Left lung (tissue), 10 donors: ENCODE measurements around the gene DOP1B. TPM values are rescaled to one million over a fixed set of nuclear protein-coding genes. Genes with fewer than 3 reads are reported as not detected.

Experiments
- ATAC-seq: fragments of 200-7000 bp; cut with Tn5 transposase; one replicate; pipeline ENCODE4 v1.9.1; 2020; ENCODE audit warnings: moderate library complexity
- DNase-seq, 4 donors: peaks; one replicate each; pipeline ENCODE4 v3.0.0-alpha.2; 2013 to 2020
- H3K27ac ChIP-seq, 2 donors: fragments of 200-600 bp; sonication (generic) in 1 of 2; one replicate each; pipeline versions ENCODE4 v1.5.0 to v1.8.0; 2020 to 2021
- H3K27me3 ChIP-seq, 2 donors: fragments of 200-600 bp; sonication (generic) in 1 of 2; one replicate each; pipeline versions ENCODE4 v1.5.0 to v1.8.0; 2020 to 2021
- H3K36me3 ChIP-seq, 2 donors: fragments of 200-600 bp; sonication (generic) in 1 of 2; one replicate each; pipeline versions ENCODE4 v1.5.0 to v1.8.0; 2020 to 2021
- H3K4me1 ChIP-seq, 2 donors: fragments of 200-600 bp; one replicate each; pipeline ENCODE4 v1.8.0; 2021
- H3K4me3 ChIP-seq, 2 donors: fragments of 200-600 bp; sonication (generic) in 1 of 2; one replicate each; pipeline versions ENCODE4 v1.5.0 to v1.8.0; 2020 to 2021; ENCODE audit warnings: mild to moderate bottlenecking in 1 of 2
- H3K9me3 ChIP-seq, 2 donors: fragments of 200-600 bp; sonication (generic) in 1 of 2; one replicate each; pipeline versions ENCODE4 v1.5.0 to v1.8.0; 2020 to 2021
- CTCF ChIP-seq, 2 donors: fragments of 200-600 bp; sonication (generic) in 1 of 2; IDR thresholded peaks; one replicate each; pipeline versions ENCODE4 v1.5.0 to v1.8.0; 2021; ENCODE audit warnings: antibody characterized with exemption in 2 of 2
- intact Hi-C, 2 donors: fragments of 100-400 bp; cut with DNase I; formaldehyde crosslinking; loops; one replicate each; pipeline versions ENCODE4 v1.11.2 to v1.14.2; 2022
- polyA plus RNA-seq, 6 donors: library from polyadenylated mRNA; unstranded; fragments of 120-200 nt; gene quantifications; one replicate each; pipeline ENCODE4 v1.2.1, GENCODE V29; 2013; ENCODE audit not compliant: insufficient read length in 6 of 6
- total RNA-seq, 2 donors: library from RNA; stranded (reverse); fragmentation: NEBNext Ultra II Directional; extraction: Animal tissue kit (Norgen Biotek cat#: 25700); gene quantifications; one replicate each; pipeline ENCODE4 v1.2.1, GENCODE V29; 2021
- donor health status: DM: no; HTN: yes; CAD: no.
- donor health status: DM: no; HTN: no; CAD: no.

Gene DOP1B
- total and polyA plus RNA-seq, 8 donors: 6.0 to 29.6 (median 7.7) TPM

- H3K27ac ChIP-seq: no peak overlapping the region
- H3K4me3 ChIP-seq: no peak overlapping the region
- H3K4me1 ChIP-seq: peaks cover 8 to 22% of the 10 kb centered on the region in 2 donors
- H3K36me3 ChIP-seq: peaks cover 0 to 19% of the 10 kb centered on the region in 2 donors
- DNase-seq (no peak), ATAC-seq (no peak)
- no peaks in the 10 kb centered on the region for H3K27me3 ChIP-seq
- TF ChIP-seq CTCF (IDR thresholded peaks at IDR 0.05): no peak
- intact Hi-C loops: no loop called here
- H3K9me3 ChIP-seq: no peaks in the 10 kb centered on the region
Observed at GRCh38 chr21:36166705-36167104, 10.1 kb downstream of the DOP1B start.

GRCh38 chr21:36167541-36167940 lies 10.9 kb downstream of the DOP1B start:
- no peak overlapping the region for H3K4me3 ChIP-seq
- DNase-seq: no peak

DNA sequence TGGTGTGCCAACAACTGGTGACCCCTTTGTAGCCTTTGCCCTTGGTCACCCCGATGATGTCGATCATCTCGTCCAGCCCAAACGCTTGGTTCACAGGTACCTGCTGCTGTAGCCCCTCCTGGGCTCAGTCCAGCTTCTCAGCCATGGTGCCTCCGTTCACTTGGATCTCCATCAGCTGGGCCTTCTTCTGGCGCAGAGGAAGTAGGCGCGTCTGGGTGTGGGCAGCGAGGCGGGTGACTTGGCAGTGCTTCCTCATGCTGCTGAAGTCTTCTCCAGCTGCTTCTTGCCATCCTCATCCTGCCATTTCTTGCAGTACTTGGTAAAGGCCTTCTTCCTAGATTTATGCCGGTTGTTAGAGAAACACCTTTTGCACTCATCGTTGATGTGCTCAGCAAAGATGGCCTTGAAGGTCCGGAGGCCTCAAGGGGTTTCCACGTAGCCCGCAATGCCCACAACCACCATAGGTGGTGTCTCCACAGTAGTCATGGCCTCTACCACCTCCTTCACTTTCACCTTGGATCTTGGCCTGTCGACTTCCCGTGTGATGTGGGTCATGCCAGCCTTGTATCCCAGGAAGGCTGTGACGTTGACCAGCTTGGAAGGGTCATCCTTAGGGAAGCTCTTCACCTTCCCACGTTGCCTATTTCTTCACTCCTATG lies 13.0 kb downstream of the DOP1B start:
- H3K27me3 ChIP-seq: no peaks in the 10 kb centered on the region
- no peak overlapping the region for H3K4me3 ChIP-seq
- H3K36me3 ChIP-seq: peaks cover 0 to 19% of the 10 kb centered on the region in 2 donors
- ATAC-seq (no peak), DNase-seq (peak in 2 of 4 donors; percentile 56 to 85)
- no peak overlapping the region for H3K27ac ChIP-seq
- no peaks in the 10 kb centered on the region for H3K9me3 ChIP-seq
- intact Hi-C loops: no loop called here
- peak in 1 of 2 donors; percentile 7 for TF ChIP-seq CTCF (IDR thresholded peaks at IDR 0.05)
- H3K4me1 ChIP-seq: peaks cover 0 to 27% of the 10 kb centered on the region in 2 donors

More at GRCh38 chr21:36167541-36167940, 10.9 kb downstream of the DOP1B start:
- no peak overlapping the region for H3K27ac ChIP-seq
- intact Hi-C loops: no loop called here
- peaks cover 8 to 30% of the 10 kb centered on the region in 2 donors for H3K4me1 ChIP-seq
- no peaks in the 10 kb centered on the region for H3K27me3 ChIP-seq
- no peaks in the 10 kb centered on the region for H3K9me3 ChIP-seq
- ATAC-seq: peak; percentile 17
- peaks cover 0 to 19% of the 10 kb centered on the region in 2 donors for H3K36me3 ChIP-seq
- no peak for TF ChIP-seq CTCF (IDR thresholded peaks at IDR 0.05)

DNA sequence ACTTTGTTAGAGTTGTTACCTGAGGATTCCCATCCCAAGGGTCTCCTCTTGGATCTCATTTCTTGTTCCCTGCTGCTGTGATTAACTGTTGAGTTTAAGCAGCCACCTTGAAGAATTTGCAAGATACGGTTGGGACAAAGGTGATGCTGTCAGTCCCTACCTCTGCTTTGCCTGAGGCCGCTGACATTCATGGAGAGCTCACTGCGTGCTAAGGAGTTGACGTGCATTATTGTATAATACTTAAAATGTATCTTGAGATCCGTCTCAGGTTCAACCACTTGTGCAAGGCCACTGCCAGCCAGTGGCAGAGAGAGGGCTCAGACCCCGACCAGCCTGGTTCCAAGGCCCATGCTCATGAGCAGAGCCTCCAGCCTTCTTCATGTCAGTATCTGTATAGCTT lies 14.2 kb downstream of the DOP1B start:
- DNase-seq: no peak
- TF ChIP-seq CTCF (IDR thresholded peaks at IDR 0.05): no peak
- intact Hi-C loops: no loop called here

GRCh38 chr21:36171336-36171735 lies 14.7 kb downstream of the DOP1B start:
- H3K27me3 ChIP-seq: no peaks in the 10 kb centered on the region
- TF ChIP-seq CTCF (IDR thresholded peaks at IDR 0.05): no peak
- H3K36me3 ChIP-seq: peaks cover 0 to 11% of the 10 kb centered on the region in 2 donors
- H3K4me3 ChIP-seq: no peak overlapping the region
- DNase-seq: no peak
- ATAC-seq: peak; percentile 31
- peaks cover 0 to 25% of the 10 kb centered on the region in 2 donors for H3K4me1 ChIP-seq
- intact Hi-C loops: no loop called here
- H3K27ac ChIP-seq: peak overlapping the region in 1 of 2 donors; percentile 25
- no peaks in the 10 kb centered on the region for H3K9me3 ChIP-seq

More for the DNA sequence above, 14.2 kb downstream of the DOP1B start:
- no peak for ATAC-seq
- H3K36me3 ChIP-seq: peaks cover 0 to 17% of the 10 kb centered on the region in 2 donors
- H3K4me3 ChIP-seq: no peak overlapping the region
- H3K4me1 ChIP-seq: peaks cover 0 to 25% of the 10 kb centered on the region in 2 donors
- H3K9me3 ChIP-seq: no peaks in the 10 kb centered on the region
- no peak overlapping the region for H3K27ac ChIP-seq
- no peaks in the 10 kb centered on the region for H3K27me3 ChIP-seq
